ENCODE measurements around the gene ARRB1.

DNA sequence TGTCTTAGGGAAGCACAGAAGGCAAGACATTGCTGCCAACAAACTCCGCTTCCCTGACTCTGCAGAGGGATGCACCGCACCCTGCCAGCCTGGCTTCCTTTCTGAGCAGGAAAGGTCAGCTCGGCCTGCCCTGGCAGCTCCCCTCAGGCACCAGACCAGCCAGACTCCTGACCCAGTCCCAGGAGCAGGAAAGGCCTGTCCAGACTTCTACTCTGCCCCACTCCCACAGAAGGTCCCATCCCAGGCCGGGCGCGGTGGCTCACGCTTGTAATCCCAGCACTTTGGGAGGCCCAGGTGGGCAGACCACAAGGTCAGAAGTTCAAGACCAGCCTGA, 17.7 kb downstream of the ARRB1 start:
- TF ChIP-seq, protein P1, sequence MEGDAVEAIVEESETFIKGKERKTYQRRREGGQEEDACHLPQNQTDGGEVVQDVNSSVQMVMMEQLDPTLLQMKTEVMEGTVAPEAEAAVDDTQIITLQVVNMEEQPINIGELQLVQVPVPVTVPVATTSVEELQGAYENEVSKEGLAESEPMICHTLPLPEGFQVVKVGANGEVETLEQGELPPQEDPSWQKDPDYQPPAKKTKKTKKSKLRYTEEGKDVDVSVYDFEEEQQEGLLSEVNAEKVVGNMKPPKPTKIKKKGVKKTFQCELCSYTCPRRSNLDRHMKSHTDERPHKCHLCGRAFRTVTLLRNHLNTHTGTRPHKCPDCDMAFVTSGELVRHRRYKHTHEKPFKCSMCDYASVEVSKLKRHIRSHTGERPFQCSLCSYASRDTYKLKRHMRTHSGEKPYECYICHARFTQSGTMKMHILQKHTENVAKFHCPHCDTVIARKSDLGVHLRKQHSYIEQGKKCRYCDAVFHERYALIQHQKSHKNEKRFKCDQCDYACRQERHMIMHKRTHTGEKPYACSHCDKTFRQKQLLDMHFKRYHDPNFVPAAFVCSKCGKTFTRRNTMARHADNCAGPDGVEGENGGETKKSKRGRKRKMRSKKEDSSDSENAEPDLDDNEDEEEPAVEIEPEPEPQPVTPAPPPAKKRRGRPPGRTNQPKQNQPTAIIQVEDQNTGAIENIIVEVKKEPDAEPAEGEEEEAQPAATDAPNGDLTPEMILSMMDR (IDR thresholded peaks at IDR 0.05 in 8 of 11, conservative IDR thresholded peaks at IDR 0.05 in 3 of 11) = no peak
- TF ChIP-seq POLR2AphosphoS5 (IDR thresholded peaks at IDR 0.05) = peak; percentile 21 to 68 (median 68)
- no peak for TF ChIP-seq POLR2A (IDR thresholded peaks at IDR 0.05)

Data from spleen (tissue), 7 donors.